ENCODE results near the gene USP20. TPM values are rescaled to one million over a fixed set of nuclear protein-coding genes. Genes with fewer than 3 reads are reported as not detected.
A peak's percentile ranks its signal among the peaks of the same experiment; 100 is the strongest.

The USP20 gene
- total RNA-seq, 1 donor = 10.5 TPM

GRCh38 chr9:129815278-129815677 lies 20.0 kb upstream of the USP20 start:
- H3K27ac ChIP-seq (ENCODE audit: low read depth, low read length) = no peak overlapping the region
- peaks cover 8% of the 10 kb centered on the region for H4K20me1 ChIP-seq (ENCODE audit: insufficient read depth, low read length)
- no peak for DNase-seq (ENCODE audit: insufficient read length, low spot score, missing footprints)
- no peak overlapping the region for H3K4me2 ChIP-seq (ENCODE audit: insufficient read depth, low read length)
- no peak for TF ChIP-seq CTCF (IDR thresholded peaks at IDR 0.05; ENCODE audit: extremely low read depth, low read depth, low read length)
- H3K27me3 ChIP-seq (ENCODE audit: insufficient read depth, low read length) = no peaks in the 10 kb centered on the region
- H3K4me1 ChIP-seq (ENCODE audit: insufficient read depth, low read length) = no peaks in the 10 kb centered on the region
- H3K4me3 ChIP-seq (ENCODE audit: insufficient read depth, low read length) = no peak overlapping the region
- peaks cover 1% of the 10 kb centered on the region for H3K79me2 ChIP-seq (ENCODE audit: insufficient read depth, low read length)
- peaks cover 63% of the 10 kb centered on the region for H3K36me3 ChIP-seq (ENCODE audit: insufficient read depth, low read length)
- H3K9me3 ChIP-seq (ENCODE audit: low read depth, low read length) = no peaks in the 10 kb centered on the region
- H2AFZ ChIP-seq (ENCODE audit: low read length) = no peak overlapping the region

GRCh38 chr9:129816501-129817435 lies 18.5 kb upstream of the USP20 start:
- Histone ChIP-seq H3K27ac (ENCODE audit: low read depth, low read length) (no peak overlapping the region), H4K20me1 (ENCODE audit: insufficient read depth, low read length) (peaks cover 11% of the 10 kb centered on the region), H3K4me3 (ENCODE audit: insufficient read depth, low read length) (no peak overlapping the region), H3K4me1 (ENCODE audit: insufficient read depth, low read length) (no peaks in the 10 kb centered on the region), H3K4me2 (ENCODE audit: insufficient read depth, low read length) (no peak overlapping the region), H3K36me3 (ENCODE audit: insufficient read depth, low read length) (peaks cover 75% of the 10 kb centered on the region), H3K9me3 (ENCODE audit: low read depth, low read length) (no peaks in the 10 kb centered on the region), H3K79me2 (ENCODE audit: insufficient read depth, low read length) (peaks cover 13% of the 10 kb centered on the region), H3K27me3 (ENCODE audit: insufficient read depth, low read length) (no peaks in the 10 kb centered on the region), H2AFZ (ENCODE audit: low read length) (no peak overlapping the region)
- TF ChIP-seq CTCF (IDR thresholded peaks at IDR 0.05; ENCODE audit: extremely low read depth, low read depth, low read length) = no peak
- no peak for DNase-seq (ENCODE audit: insufficient read length, low spot score, missing footprints)

GRCh38 chr9:129822898-129823541 lies 12.2 kb upstream of the USP20 start:
- H3K9me3 ChIP-seq (ENCODE audit: low read depth, low read length) = no peaks in the 10 kb centered on the region
- H3K27me3 ChIP-seq (ENCODE audit: insufficient read depth, low read length) = no peaks in the 10 kb centered on the region
- H2AFZ ChIP-seq (ENCODE audit: low read length) = peak overlapping the region; percentile 82
- peak overlapping the region; percentile 86 for H3K4me2 ChIP-seq (ENCODE audit: insufficient read depth, low read length)
- TF ChIP-seq CTCF (IDR thresholded peaks at IDR 0.05; ENCODE audit: extremely low read depth, low read depth, low read length) = no peak
- H3K4me1 ChIP-seq (ENCODE audit: insufficient read depth, low read length) = peaks cover 7% of the 10 kb centered on the region
- H4K20me1 ChIP-seq (ENCODE audit: insufficient read depth, low read length) = peaks cover 8% of the 10 kb centered on the region
- peaks cover 31% of the 10 kb centered on the region for H3K79me2 ChIP-seq (ENCODE audit: insufficient read depth, low read length)
- H3K4me3 ChIP-seq (ENCODE audit: insufficient read depth, low read length) = peak overlapping the region; percentile 90
- peak overlapping the region; percentile 39 for H3K27ac ChIP-seq (ENCODE audit: low read depth, low read length)
- DNase-seq (ENCODE audit: insufficient read length, low spot score, missing footprints) = peak; percentile 83
- peaks cover 50% of the 10 kb centered on the region for H3K36me3 ChIP-seq (ENCODE audit: insufficient read depth, low read length)

GRCh38 chr9:129823542-129823934 lies 11.7 kb upstream of the USP20 start:
- Histone ChIP-seq H2AFZ (ENCODE audit: low read length) (peak overlapping the region; percentile 65), H3K27me3 (ENCODE audit: insufficient read depth, low read length) (no peaks in the 10 kb centered on the region), H3K27ac (ENCODE audit: low read depth, low read length) (peak overlapping the region; percentile 53), H4K20me1 (ENCODE audit: insufficient read depth, low read length) (peaks cover 8% of the 10 kb centered on the region), H3K9me3 (ENCODE audit: low read depth, low read length) (no peaks in the 10 kb centered on the region), H3K4me3 (ENCODE audit: insufficient read depth, low read length) (peak overlapping the region; percentile 90), H3K79me2 (ENCODE audit: insufficient read depth, low read length) (peaks cover 31% of the 10 kb centered on the region), H3K4me1 (ENCODE audit: insufficient read depth, low read length) (peaks cover 7% of the 10 kb centered on the region), H3K4me2 (ENCODE audit: insufficient read depth, low read length) (peak overlapping the region; percentile 74), H3K36me3 (ENCODE audit: insufficient read depth, low read length) (peaks cover 47% of the 10 kb centered on the region)
- peak; percentile 76 for DNase-seq (ENCODE audit: insufficient read length, low spot score, missing footprints)
- TF ChIP-seq CTCF (IDR thresholded peaks at IDR 0.05; ENCODE audit: extremely low read depth, low read depth, low read length) = no peak
